GM21360 (cell line): Measurements from ENCODE around the gene BRD3.

ENCODE experiments used
- ATAC-seq: cut with Tn5 transposase; IDR thresholded peaks from one replicate; pipeline ENCODE4 v1.9.1; 2021; ENCODE audit warnings: mild to moderate bottlenecking, moderate library complexity; ENCODE audit not compliant: unreplicated experiment

Gene BRD3

DNA sequence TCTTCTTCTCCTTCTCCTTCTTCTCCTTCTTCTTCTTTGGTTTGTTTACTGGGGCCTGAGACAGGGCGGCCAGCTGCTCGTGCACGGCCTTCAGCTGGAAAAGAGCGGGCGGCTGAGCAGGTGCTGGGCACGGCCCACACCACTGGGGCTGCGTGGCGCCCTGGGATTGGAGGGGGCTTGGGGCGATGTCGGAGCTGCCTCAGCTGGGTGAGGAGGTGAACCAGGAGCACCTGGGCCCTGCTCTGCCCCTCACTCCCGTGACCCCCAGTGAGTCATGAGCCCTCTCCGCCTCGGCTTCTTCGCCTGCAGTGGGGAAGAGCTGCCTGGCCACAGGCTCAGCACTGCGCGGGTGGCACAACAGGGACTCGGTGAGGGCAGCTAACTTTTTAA, 27.7 kb downstream of the BRD3 start:
- no peak for ATAC-seq

DNA sequence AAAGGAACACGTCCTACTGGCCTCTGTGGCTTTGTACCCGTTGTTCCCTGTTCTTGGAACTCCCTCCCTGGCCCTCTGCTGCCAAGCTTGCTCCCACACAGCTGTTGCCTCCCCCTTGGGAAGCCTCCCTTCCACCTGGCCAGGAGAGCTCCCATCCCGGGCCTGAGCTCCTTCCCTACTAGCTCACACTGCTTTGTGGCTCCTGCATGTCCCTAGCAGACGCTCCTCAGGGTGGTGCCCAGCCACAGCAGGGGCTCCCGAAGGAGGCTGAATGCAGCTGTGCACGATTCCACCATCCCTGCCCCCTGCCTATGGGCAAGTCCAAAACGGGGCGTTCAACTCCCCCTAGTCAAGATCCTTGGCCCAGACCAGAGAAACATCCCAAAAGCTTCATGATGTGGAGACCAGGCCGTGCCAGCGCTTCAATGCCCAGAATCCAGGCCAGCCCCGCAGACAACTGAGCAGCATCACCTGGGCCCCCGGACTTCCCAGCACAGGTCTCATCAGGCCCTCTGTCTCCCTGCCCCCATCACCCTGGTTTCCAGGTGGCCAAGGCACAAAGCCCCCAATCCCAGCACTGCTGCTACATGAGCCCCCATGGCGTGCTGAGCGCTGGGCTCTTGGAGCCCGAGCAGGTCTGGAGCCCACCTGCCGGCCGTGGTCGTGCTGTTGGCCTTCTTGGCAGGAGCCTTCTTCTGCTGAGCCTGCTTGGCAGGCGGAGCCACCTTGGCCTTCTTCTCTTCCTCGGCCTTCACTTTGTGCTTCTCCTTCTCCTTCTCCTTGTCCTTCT, 28.2 kb downstream of the BRD3 start:
- no peak for ATAC-seq

DNA sequence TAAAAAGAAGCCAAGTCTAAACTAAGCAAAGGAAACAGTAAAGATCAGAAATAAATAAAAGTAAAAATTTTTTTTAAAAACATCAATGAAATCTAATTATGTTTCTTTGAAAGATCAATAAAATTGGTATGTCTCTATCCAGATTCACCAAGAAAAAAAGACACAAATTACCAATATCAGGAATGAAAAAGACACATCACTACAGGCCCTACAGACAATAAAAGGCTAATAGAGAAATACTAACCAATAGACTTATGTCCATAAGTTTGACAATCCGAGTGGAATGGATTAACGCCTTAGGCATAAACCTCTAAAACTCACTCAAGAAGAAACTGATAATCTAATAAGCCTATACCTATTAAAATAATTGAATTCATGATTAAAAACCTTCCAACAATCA, 30.2 kb downstream of the BRD3 start:
- no peak for ATAC-seq

- no peak for ATAC-seq
These were observed 31.7 kb downstream of the BRD3 start for GRCh38 chr9:134036130-134036529.

DNA sequence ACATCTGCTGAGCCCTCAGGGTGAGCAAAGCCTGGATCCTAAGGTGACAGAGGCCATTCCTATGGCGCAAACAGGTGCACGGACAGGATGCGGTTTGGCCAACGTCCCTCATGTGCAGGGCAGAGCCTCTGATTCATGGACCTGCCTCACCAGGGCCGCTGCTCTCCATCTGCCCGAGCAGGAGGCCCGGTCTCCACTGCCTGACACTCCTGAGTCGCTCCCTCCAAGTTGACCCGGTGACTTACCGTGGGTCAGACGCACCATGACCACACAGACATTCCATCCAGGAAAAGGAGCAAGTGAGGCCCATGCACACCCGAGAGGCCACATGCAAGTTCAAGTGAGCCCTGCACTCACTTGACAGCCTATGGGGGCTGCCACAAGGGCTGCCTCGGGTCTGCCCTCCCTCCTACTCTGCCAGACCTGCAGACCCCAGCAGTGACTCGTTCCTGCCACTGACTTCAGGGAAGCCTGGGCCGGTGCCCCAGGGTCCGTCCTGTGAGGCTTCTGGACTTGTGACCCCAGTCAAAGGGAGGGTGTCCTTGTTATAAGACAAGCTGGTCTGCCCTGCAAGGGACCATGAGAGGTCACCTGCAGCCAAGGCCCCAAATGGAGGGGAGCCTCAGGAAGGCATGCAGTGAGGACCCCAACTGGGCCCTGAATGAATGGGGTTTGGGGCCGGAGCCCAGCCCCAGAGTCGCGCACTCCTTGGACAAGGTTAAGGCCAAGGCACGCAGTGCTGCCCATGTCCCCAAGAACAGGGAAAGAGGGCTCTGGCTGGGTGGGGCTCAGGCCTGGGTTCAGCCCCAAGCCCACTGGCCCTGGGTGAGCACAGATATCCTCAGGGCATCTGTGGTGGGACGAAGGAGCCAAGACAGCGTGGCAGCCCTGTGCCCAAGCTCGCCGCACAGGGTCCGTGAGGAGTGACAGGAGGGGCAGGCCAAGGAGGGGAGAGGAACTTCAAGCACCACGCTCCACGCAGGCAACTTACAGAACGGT, 32.5 kb downstream of the BRD3 start:
- no peak for ATAC-seq

- ATAC-seq = no peak
These were observed 33.4 kb downstream of the BRD3 start for GRCh38 chr9:134034215-134035040.

DNA sequence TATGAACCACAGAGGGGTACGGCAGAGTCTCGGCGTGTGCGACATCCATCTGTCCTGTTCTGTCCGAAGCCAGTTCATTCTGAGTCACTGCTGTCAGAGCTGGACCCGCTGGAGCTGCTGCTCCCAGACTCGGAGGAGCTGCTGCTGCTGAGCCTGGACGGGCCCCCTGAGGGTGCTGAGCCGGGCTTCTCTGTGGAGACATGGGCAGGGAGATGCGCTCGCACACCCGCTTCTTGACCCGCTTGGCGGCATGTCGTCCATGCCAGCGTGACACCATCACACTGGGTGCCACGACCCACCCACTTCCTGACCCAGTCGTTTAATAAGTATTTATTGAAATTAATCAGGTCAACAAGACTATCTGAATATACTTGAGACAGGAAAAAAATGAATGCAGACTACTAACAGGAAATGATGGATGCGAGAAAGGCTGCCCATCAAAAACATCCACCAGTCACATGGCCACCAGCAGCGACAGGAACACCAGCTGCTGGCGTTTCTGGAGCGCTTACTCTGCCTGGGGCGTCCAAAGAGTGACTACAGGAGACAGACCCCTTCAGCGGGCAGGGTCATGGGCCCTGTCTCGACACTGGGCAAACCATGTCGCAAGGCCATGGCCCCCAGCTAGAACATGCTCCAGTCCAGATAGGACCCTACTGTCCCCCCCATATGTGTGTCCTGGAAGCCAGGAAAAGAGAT, 34.2 kb downstream of the BRD3 start:
- ATAC-seq = no peak

- ATAC-seq = no peak
These were observed 35.2 kb downstream of the BRD3 start for GRCh38 chr9:134032456-134033222.

- ATAC-seq = no peak
These were observed 36.0 kb downstream of the BRD3 start for GRCh38 chr9:134031783-134032182.

- ATAC-seq = no peak
These were observed 36.9 kb downstream of the BRD3 start for GRCh38 chr9:134030821-134031470.

DNA sequence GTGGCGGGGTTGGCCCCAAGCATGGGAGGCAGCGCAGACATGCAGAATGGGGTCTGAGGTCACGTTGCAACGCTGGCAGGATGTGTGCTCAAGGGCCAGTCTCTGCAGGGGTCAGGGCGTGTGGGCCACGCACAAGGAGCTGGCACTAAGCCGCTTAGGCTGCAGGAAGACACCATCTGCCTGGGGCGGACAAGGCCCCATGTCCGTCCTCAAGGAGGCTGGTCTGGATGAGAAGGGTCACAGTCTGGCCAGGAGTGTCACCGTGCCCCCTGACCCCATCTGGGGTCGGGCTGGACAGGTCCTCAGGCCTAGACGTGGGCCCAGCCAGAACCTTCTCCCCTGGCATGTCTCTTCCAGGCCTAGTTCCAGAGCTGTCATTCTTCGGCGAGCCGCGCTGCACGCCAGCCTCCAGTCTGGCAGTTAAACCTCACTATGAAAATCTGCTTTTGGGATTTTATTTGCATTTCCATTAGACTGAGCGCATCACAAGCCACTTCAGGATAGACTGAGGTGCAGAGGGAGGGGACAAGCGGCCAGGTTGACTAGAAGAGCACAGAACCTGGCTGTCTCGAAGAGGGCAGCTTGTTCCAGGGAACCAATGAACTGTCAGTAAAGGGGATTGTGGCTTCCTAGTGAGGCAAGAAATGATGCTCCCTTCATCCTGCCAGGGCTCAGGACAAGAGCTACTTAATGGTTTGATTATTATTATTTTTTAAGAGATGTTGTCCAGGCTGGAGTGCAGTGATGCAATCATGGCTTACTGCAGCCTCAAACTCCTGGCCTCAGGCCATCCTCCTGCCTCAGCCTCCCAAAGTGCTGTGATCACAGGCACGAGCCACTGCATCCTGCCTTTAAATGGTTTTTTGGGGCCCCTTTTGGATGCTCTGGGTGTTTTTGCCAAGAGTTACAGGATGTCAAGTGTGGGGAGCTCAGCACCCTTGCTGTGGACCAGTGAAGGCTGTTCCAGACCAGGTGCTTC, 38.3 kb downstream of the BRD3 start:
- ATAC-seq = no peak

- ATAC-seq = no peak
These were observed 39.1 kb downstream of the BRD3 start for GRCh38 chr9:134028575-134029247.

- no peak for ATAC-seq
These were observed 39.8 kb downstream of the BRD3 start for GRCh38 chr9:134028076-134028475.

- no peak for ATAC-seq
These were observed 40.3 kb downstream of the BRD3 start for GRCh38 chr9:134027561-134027960.

DNA sequence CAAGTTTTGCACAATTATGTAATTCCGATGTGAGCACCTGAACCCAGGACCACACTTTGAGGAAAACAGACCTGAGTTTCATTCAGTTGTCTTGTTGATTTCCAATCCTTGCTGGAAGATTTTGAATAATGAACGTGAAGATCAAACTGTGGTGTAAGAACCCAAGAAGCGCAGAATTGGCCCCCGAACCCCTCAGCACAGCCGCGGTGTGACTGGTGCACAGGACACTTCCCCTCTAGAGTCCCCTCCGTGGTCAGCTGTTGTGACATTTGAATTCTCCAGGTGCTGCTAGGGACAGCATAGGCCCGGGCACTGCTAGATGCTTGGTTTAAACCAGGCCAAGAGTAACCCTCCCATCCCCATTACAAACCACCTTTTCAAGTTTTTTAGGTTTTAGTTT, 40.8 kb downstream of the BRD3 start:
- no peak for ATAC-seq

GRCh38 chr9:134026581-134026980, 41.2 kb downstream of the BRD3 start:
- no peak for ATAC-seq
